ENCODE data around the gene KRT79. TPM values are rescaled to one million over a fixed set of nuclear protein-coding genes. Genes with fewer than 3 reads are reported as not detected.

Gene KRT79
- total and polyA plus RNA-seq, 2 experiments from 2014 or later = 0.07 TPM; not detected in 1

DNA sequence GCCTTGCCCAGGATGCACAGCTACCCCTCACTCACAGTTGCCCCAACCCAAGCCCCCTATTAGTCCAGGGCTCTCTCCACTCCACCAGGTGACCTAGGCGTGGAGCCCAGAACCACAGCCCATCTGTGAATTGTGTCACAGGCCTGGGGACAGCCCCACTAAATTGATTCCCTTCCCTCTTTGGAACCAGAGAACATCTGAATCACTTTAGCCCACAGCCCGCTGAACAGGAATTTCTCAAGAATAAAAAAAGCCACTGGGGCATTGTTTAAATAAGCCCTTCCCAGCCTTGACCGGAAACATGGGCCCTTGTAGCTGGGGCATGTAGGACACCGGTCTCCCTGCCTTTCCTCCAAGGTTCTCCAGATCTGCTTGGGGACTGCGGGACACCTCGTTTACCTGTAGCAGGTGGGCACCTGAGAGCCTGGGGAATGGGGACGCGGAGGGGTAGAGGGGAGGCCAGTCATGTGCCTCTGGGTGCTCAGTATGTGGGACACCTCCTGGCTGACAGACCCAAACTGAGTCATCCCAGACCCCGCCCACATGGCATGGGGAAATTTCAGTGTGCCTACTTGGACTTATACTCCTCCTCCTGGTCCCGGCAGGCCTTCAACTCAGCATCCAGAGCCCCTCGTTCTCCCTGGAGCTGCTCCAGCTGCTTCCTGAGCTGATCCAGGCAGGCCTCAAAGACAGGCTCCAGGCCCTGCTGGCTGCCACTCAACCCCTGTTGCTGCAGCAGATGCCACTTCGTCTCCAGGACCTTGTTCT, 13.4 kb upstream of the KRT79 start:
- TF ChIP-seq, protein P1, sequence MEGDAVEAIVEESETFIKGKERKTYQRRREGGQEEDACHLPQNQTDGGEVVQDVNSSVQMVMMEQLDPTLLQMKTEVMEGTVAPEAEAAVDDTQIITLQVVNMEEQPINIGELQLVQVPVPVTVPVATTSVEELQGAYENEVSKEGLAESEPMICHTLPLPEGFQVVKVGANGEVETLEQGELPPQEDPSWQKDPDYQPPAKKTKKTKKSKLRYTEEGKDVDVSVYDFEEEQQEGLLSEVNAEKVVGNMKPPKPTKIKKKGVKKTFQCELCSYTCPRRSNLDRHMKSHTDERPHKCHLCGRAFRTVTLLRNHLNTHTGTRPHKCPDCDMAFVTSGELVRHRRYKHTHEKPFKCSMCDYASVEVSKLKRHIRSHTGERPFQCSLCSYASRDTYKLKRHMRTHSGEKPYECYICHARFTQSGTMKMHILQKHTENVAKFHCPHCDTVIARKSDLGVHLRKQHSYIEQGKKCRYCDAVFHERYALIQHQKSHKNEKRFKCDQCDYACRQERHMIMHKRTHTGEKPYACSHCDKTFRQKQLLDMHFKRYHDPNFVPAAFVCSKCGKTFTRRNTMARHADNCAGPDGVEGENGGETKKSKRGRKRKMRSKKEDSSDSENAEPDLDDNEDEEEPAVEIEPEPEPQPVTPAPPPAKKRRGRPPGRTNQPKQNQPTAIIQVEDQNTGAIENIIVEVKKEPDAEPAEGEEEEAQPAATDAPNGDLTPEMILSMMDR (IDR thresholded peaks at IDR 0.05; ENCODE audit: poor library complexity) = no peak
- no peak for TF ChIP-seq EZH2phosphoT487 (IDR thresholded peaks at IDR 0.05; ENCODE audit: low read depth, severe bottlenecking, unreplicated experiment)
- H3K4me3 ChIP-seq = no peak overlapping the region
- WGBS (ENCODE audit: low lambda C conversion rate, missing lambda C conversion rate) = 85% methylated on average over 12 of the region's 12 CpGs

DNA sequence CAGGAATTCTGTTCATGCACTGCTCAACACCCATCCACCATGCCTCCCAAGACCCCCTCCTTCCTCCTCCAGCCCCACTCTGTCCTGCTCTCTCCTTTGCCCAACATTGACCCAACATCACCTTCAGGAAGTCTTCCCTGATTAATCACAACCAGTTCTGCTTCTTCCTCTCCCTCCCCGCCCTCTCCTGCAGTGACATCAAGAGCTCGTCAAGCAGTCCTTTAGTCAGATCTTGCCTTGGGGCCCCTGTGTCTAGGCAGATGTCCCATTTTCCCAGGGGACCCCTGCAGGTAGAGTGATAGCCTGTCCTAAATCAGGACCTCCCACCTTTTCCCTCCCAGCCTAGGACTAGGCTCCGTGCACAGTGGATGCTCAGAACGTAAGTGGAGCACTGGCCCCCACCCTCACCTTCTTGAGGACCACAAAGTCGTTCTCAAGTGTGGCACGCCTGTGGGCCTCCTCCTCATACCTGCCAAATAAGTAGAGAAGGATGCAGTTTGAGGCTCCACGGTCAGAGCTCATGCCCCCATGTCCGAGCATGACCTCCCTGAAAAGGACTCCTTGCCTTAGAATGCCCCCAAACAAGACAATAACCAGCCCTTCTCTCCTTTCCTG, 12.4 kb upstream of the KRT79 start:
- H3K36me3 ChIP-seq (replicated peaks; ENCODE audit: insufficient read depth, low read depth) = no peaks in the 10 kb centered on the region
- H4K20me1 ChIP-seq (ENCODE audit: insufficient read depth, poor library complexity, severe bottlenecking) = no peaks in the 10 kb centered on the region
- no peaks in the 10 kb centered on the region for H3K27me3 ChIP-seq
- DNase-seq (ENCODE audit: low spot score) = no peak
- no peaks in the 10 kb centered on the region for H3K79me2 ChIP-seq
- no peaks in the 10 kb centered on the region for H3K9me2 ChIP-seq (replicated peaks; ENCODE audit: insufficient read depth)
- H3K9me3 ChIP-seq (ENCODE audit: low read depth) = no peaks in the 10 kb centered on the region
- no peak overlapping the region for H2AFZ ChIP-seq
- H3K27ac ChIP-seq = no peak overlapping the region
- TF ChIP-seq, protein P1 (IDR thresholded peaks at IDR 0.05; ENCODE audit: poor library complexity) = no peak
- TF ChIP-seq EZH2phosphoT487 (IDR thresholded peaks at IDR 0.05; ENCODE audit: low read depth, severe bottlenecking, unreplicated experiment) (no peak), EZH2 (IDR thresholded peaks at IDR 0.05; ENCODE audit: borderline replicate concordance) (no peak)
- no peak overlapping the region for H3K4me3 ChIP-seq
- no peak overlapping the region for H3K4me2 ChIP-seq
- WGBS (ENCODE audit: low lambda C conversion rate, missing lambda C conversion rate) = 84% methylated on average over 8 of the region's 8 CpGs
- no peaks in the 10 kb centered on the region for H3K4me1 ChIP-seq (ENCODE audit: insufficient read depth)

More for the DNA sequence above, 13.4 kb upstream of the KRT79 start:
- peaks cover 3% of the 10 kb centered on the region for H3K27me3 ChIP-seq
- H3K9me2 ChIP-seq (replicated peaks; ENCODE audit: insufficient read depth) = no peaks in the 10 kb centered on the region
- H3K4me2 ChIP-seq = no peak overlapping the region
- H3K9me3 ChIP-seq (ENCODE audit: low read depth) = no peaks in the 10 kb centered on the region
- H2AFZ ChIP-seq = no peak overlapping the region
- no peaks in the 10 kb centered on the region for H3K79me2 ChIP-seq
- H3K4me1 ChIP-seq (ENCODE audit: insufficient read depth) = no peaks in the 10 kb centered on the region
- H4K20me1 ChIP-seq (ENCODE audit: insufficient read depth, poor library complexity, severe bottlenecking) = no peaks in the 10 kb centered on the region
- H3K27ac ChIP-seq = no peak overlapping the region
- no peaks in the 10 kb centered on the region for H3K36me3 ChIP-seq (replicated peaks; ENCODE audit: insufficient read depth, low read depth)
- DNase-seq (ENCODE audit: low spot score) = no peak

DNA sequence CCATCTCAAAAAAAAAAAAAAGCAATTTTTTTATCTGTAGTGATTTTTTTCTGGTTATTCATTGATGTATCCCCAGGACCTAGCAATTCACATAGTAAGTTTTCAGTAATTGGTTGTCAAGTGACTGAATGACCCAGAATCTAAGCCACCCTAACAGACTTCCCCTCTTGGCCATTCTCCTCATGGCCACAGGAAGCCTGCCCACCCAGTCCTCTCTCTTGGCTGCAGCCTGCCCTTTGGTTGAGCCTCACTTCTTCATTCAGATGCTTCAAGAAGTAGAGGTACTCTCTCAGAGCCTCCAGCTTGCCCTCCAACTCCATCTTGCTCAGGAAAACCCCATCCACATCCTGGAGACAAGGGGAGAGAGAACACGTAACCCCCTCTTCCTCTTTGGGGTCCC, 11.8 kb upstream of the KRT79 start:
- Histone ChIP-seq H3K79me2 (no peaks in the 10 kb centered on the region), H3K36me3 (replicated peaks; ENCODE audit: insufficient read depth, low read depth) (no peaks in the 10 kb centered on the region), H3K4me1 (ENCODE audit: insufficient read depth) (no peaks in the 10 kb centered on the region), H3K9me3 (ENCODE audit: low read depth) (no peaks in the 10 kb centered on the region), H3K9me2 (replicated peaks; ENCODE audit: insufficient read depth) (no peaks in the 10 kb centered on the region), H3K4me2 (no peak overlapping the region), H3K27me3 (no peaks in the 10 kb centered on the region), H2AFZ (no peak overlapping the region), H3K27ac (no peak overlapping the region), H4K20me1 (ENCODE audit: insufficient read depth, poor library complexity, severe bottlenecking) (no peaks in the 10 kb centered on the region), H3K4me3 (no peak overlapping the region)
- TF ChIP-seq, protein P1 (IDR thresholded peaks at IDR 0.05; ENCODE audit: poor library complexity) = no peak
- TF ChIP-seq EZH2 (IDR thresholded peaks at IDR 0.05; ENCODE audit: borderline replicate concordance) = no peak
- no peak for TF ChIP-seq EZH2phosphoT487 (IDR thresholded peaks at IDR 0.05; ENCODE audit: low read depth, severe bottlenecking, unreplicated experiment)
- WGBS (ENCODE audit: low lambda C conversion rate, missing lambda C conversion rate) = 94% methylated on average over 1 of the region's 1 CpG
- no peak for DNase-seq (ENCODE audit: low spot score)
